NT2/D1 (cell line): ENCODE data around the gene LACC1.

Source experiments
- DNase-seq: peaks from one replicate; pipeline ENCODE4 v3.0.0-alpha.2; 2011; ENCODE audit warnings: low read depth, low spot score
- H3K27me3 ChIP-seq: 2 replicates; pipeline ENCODE4 v1.6.0; 2011; ENCODE audit warnings: mild to moderate bottlenecking; ENCODE audit not compliant: insufficient read length, insufficient read depth
- H3K36me3 ChIP-seq: 2 replicates; pipeline ENCODE4 v1.6.1; 2011; ENCODE audit warnings: mild to moderate bottlenecking, low read length, mixed read lengths; ENCODE audit not compliant: insufficient read depth, insufficient read length
- H3K4me1 ChIP-seq: 2 replicates; pipeline ENCODE4 v1.5.1; 2011; ENCODE audit not compliant: insufficient read depth, insufficient read length
- H3K4me3 ChIP-seq: 2 replicates; pipeline ENCODE4 v1.5.1; 2011; ENCODE audit warnings: low read depth; ENCODE audit not compliant: insufficient read length
- H3K9ac ChIP-seq: 2 replicates; pipeline ENCODE4 v1.6.0; 2011; ENCODE audit warnings: low read depth; ENCODE audit not compliant: insufficient read length
- H3K9me3 ChIP-seq: 2 replicates; pipeline ENCODE4 v1.5.1; 2011; ENCODE audit warnings: mild to moderate bottlenecking, low read length; ENCODE audit not compliant: insufficient read depth
- SUZ12 ChIP-seq: IDR thresholded peaks from 2 replicates; pipeline ENCODE4 v1.6.1; 2011; ENCODE audit not compliant: insufficient read length, insufficient read depth; ENCODE audit errors: extremely low read depth
- YY1 ChIP-seq: IDR thresholded peaks from 2 replicates; pipeline ENCODE4 v1.6.1; 2011; ENCODE audit not compliant: insufficient read length, insufficient read depth
- ZNF274 ChIP-seq: IDR thresholded peaks from 2 replicates; pipeline ENCODE4 v1.6.1; 2011; ENCODE audit warnings: mild to moderate bottlenecking, low read depth, low read length

LACC1 gene

DNA sequence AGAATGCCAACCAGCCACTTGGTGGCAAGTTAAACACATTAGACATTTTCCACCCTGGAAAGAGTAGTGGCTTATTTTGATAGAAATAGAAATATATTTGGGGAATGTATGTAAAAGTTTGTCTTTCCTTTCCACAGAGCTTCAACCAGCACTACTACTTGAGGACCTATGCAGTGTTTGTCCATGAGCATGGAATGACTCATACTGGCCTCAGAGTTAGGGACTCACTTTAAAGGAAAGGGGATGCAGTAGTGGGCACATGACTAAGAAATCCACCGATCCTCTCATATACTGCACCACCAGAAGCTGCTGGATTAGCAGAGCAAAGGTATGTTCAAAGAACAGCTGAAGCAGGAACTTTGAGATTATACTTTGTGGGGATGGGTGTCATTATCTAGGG, 62.6 kb downstream of the LACC1 start:
- H3K4me1 ChIP-seq: no peaks in the 10 kb centered on the region
- DNase-seq: no peak
- no peaks in the 10 kb centered on the region for H3K36me3 ChIP-seq
- H3K27me3 ChIP-seq: no peaks in the 10 kb centered on the region
- H3K9ac ChIP-seq: no peak overlapping the region
- TF ChIP-seq YY1 (no peak), SUZ12 (no peak), ZNF274 (no peak)
- H3K4me3 ChIP-seq: no peak overlapping the region
- no peaks in the 10 kb centered on the region for H3K9me3 ChIP-seq
